Measurements from ENCODE around the gene UQCRQ. TPM values are rescaled to one million over a fixed set of nuclear protein-coding genes. Genes with fewer than 3 reads are reported as not detected.

UQCRQ gene
- total RNA-seq = 100 to 1,000 TPM; 101 to 338 (median 110) TPM
- polyA plus RNA-seq = 100 to 1,000 TPM; 556 to 584 TPM
- total RNA-seq = 24.2 reads per million, percentile 55 among the genes with 10 or more reads in this experiment

- ATAC-seq (peak; percentile 99), DNase-seq (peak; percentile 72 to 97 (median 93))
- Mint-ChIP-seq H3K27ac (peak within 1 kb of the TSS; percentile 97 to 100 (median 100)), H3K4me3 (peak within 1 kb of the TSS; percentile 98 to 100 (median 100)), H3K36me3 (peaks cover 0 to 11% (median 3%) of the 10 kb centered on the region in 5 donors), H3K27me3 (peaks cover 0 to 8% (median 0%) of the 10 kb centered on the region in 5 donors), H3K9me3 (peaks cover 0 to 2% (median 0%) of the 10 kb centered on the region in 11 donors), H3K4me1 (peaks cover 11 to 36% (median 27%) of the 10 kb centered on the region in 7 donors)
- Histone ChIP-seq H3K4me3 (ENCODE audit: low read length) (peak within 1 kb of the TSS; percentile 98), H3K27ac (ENCODE audit: low read depth, low read length) (peak within 1 kb of the TSS; percentile 96), H3K4me1 (ENCODE audit: control insufficient read depth in 2 of 2, insufficient read depth in 2 of 2, low read length in 2 of 2) (peaks cover 7 to 12% of the 10 kb centered on the region in 2 donors), H3K9me3 (ENCODE audit: control insufficient read depth in 2 of 3, low read length in 3 of 3) (no peaks in the 10 kb centered on the region), H3K36me3 (ENCODE audit: control insufficient read depth in 2 of 3, insufficient read depth in 3 of 3, low read length in 3 of 3) (peaks cover 0 to 19% (median 0%) of the 10 kb centered on the region in 3 experiments), H3K27me3 (ENCODE audit: control insufficient read depth in 2 of 2, insufficient read depth in 2 of 2, low read length in 2 of 2) (no peaks in the 10 kb centered on the region)
- POLR2A ChIA-PET = interaction anchor here (0.6 to 3.3 kb wide), 10 partner anchors 9 to 410 kb away, joined by 3 to 19 read pairs (median 4); partner anchors contain the start of genes AFF4 and HSPA4
- intact Hi-C loops (cut with micrococcal nuclease) = loop anchor here (1.0 to 5.0 kb wide), 16 partner anchors 34 to 1892 kb away; partner anchors contain the start of genes AFF4 (in 2 of the 2), KIF3A (in 2 of the 2), RAD50 (in 2 of the 2) and SHROOM1 (in 2 of the 2)
- CTCF ChIA-PET = no interaction called here
Measured at GRCh38 chr5:132866342-132867045, at the start of gene UQCRQ, which contains the start of gene GDF9. UQCRQ (plus strand) TSS chr5:132866642; CDS start chr5:132866882, 240 bp downstream. GDF9 (minus strand) TSS chr5:132866469; CDS start chr5:132864533, 1,936 bp downstream.

GRCh38 chr5:132817011-132817410 is 49.4 kb upstream of the UQCRQ start:
- CTCF ChIA-PET = interaction anchor here (0.6 to 1.7 kb wide), 2 partner anchors 12 to 1912 kb away, joined by 4 to 7 read pairs; no protein-coding TSS in a partner anchor
- Mint-ChIP-seq H3K4me3 (no peak overlapping the region), H3K27ac (no peak overlapping the region), H3K36me3 (no peaks in the 10 kb centered on the region), H3K9me3 (peaks cover 0 to 3% (median 0%) of the 10 kb centered on the region in 11 donors), H3K4me1 (peaks cover 15 to 28% (median 21%) of the 10 kb centered on the region in 7 donors), H3K27me3 (peaks cover 22 to 51% (median 23%) of the 10 kb centered on the region in 5 donors)
- no peak for DNase-seq
- Histone ChIP-seq H3K36me3 (ENCODE audit: control insufficient read depth in 2 of 3, insufficient read depth in 3 of 3, low read length in 3 of 3) (no peaks in the 10 kb centered on the region), H3K27me3 (ENCODE audit: control insufficient read depth in 2 of 2, insufficient read depth in 2 of 2, low read length in 2 of 2) (peaks cover 0 to 8% of the 10 kb centered on the region in 2 donors), H3K4me1 (ENCODE audit: control insufficient read depth in 2 of 2, insufficient read depth in 2 of 2, low read length in 2 of 2) (peaks cover 0 to 6% of the 10 kb centered on the region in 2 donors), H3K27ac (ENCODE audit: low read depth, low read length) (no peak overlapping the region), H3K4me3 (ENCODE audit: low read length) (no peak overlapping the region), H3K9me3 (ENCODE audit: control insufficient read depth in 2 of 3, low read length in 3 of 3) (no peaks in the 10 kb centered on the region)
- intact Hi-C loops (cut with micrococcal nuclease) = loop anchor here (5.0 to 10.0 kb wide), 2 partner anchors 180 to 542 kb away; no protein-coding TSS in a partner anchor
- POLR2A ChIA-PET = no interaction called here
- no peak for ATAC-seq

GRCh38 chr5:132819468-132819867 is 47.0 kb upstream of the UQCRQ start:
- POLR2A ChIA-PET = interaction anchor here (1.4 kb wide), 1 partner anchor 293 kb away, joined by 3 read pairs; no protein-coding TSS in a partner anchor
- peak overlapping the region; percentile 34 for H3K4me3 ChIP-seq (ENCODE audit: low read length)

GRCh38 chr5:132820162-132820754 is 46.2 kb upstream of the UQCRQ start:
- intact Hi-C loops (cut with micrococcal nuclease) = loop anchor here (1.0 to 2.0 kb wide), 5 partner anchors 73 to 435 kb away; partner anchors contain the start of gene CCNI2 (in 2 of the 2)
- peak overlapping the region; percentile 34 for H3K4me3 ChIP-seq (ENCODE audit: low read length)
- H3K27me3 ChIP-seq (ENCODE audit: control insufficient read depth in 2 of 2, insufficient read depth in 2 of 2, low read length in 2 of 2) = peaks cover 3 to 14% of the 10 kb centered on the region in 2 donors
- H3K9me3 ChIP-seq (ENCODE audit: control insufficient read depth in 2 of 3, low read length in 3 of 3) = no peaks in the 10 kb centered on the region
- ChIA-PET CTCF (interaction anchor here (0.6 to 2.9 kb wide), 13 partner anchors 9 to 494 kb away, joined by 3 to 22 read pairs (median 4); no protein-coding TSS in a partner anchor), POLR2A (interaction anchor here (0.7 to 1.4 kb wide), 3 partner anchors 46 to 293 kb away, joined by 3 read pairs; partner anchors contain the start of gene CCNI2)
- peaks cover 0 to 6% of the 10 kb centered on the region in 2 donors for H3K4me1 ChIP-seq (ENCODE audit: control insufficient read depth in 2 of 2, insufficient read depth in 2 of 2, low read length in 2 of 2)
- peak; percentile 93 for ATAC-seq
- no peak overlapping the region for H3K27ac ChIP-seq (ENCODE audit: low read depth, low read length)
- DNase-seq = peak; percentile 60 to 86 (median 75)
- Mint-ChIP-seq H3K27me3 (peaks cover 13 to 51% (median 23%) of the 10 kb centered on the region in 5 donors), H3K4me3 (peak overlapping the region; percentile 5 to 86 (median 72)), H3K4me1 (peaks cover 6 to 18% (median 10%) of the 10 kb centered on the region in 7 donors), H3K27ac (peak overlapping the region in 2 of 9 donors; percentile 16 to 33), H3K36me3 (no peaks in the 10 kb centered on the region), H3K9me3 (no peaks in the 10 kb centered on the region)
- H3K36me3 ChIP-seq (ENCODE audit: control insufficient read depth in 2 of 3, insufficient read depth in 3 of 3, low read length in 3 of 3) = no peaks in the 10 kb centered on the region

More at GRCh38 chr5:132819468-132819867, 47.0 kb upstream of the UQCRQ start:
- Histone ChIP-seq H3K36me3 (ENCODE audit: control insufficient read depth in 2 of 3, insufficient read depth in 3 of 3, low read length in 3 of 3) (no peaks in the 10 kb centered on the region), H3K9me3 (ENCODE audit: control insufficient read depth in 2 of 3, low read length in 3 of 3) (no peaks in the 10 kb centered on the region), H3K4me1 (ENCODE audit: control insufficient read depth in 2 of 2, insufficient read depth in 2 of 2, low read length in 2 of 2) (peaks cover 0 to 6% of the 10 kb centered on the region in 2 donors), H3K27ac (ENCODE audit: low read depth, low read length) (no peak overlapping the region), H3K27me3 (ENCODE audit: control insufficient read depth in 2 of 2, insufficient read depth in 2 of 2, low read length in 2 of 2) (peaks cover 0 to 6% of the 10 kb centered on the region in 2 donors)
- H3K27me3 Mint-ChIP-seq = peaks cover 13 to 48% (median 22%) of the 10 kb centered on the region in 5 donors
- CTCF ChIA-PET = interaction anchor here (0.6 to 2.9 kb wide), 9 partner anchors 10 to 437 kb away, joined by 3 to 22 read pairs (median 4); no protein-coding TSS in a partner anchor
- peak overlapping the region in 5 of 9 donors; percentile 18 to 77 (median 51) for H3K27ac Mint-ChIP-seq
- DNase-seq (peak in 1 of 9 donors; percentile 21), ATAC-seq (no peak)
- peaks cover 6 to 18% (median 12%) of the 10 kb centered on the region in 7 donors for H3K4me1 Mint-ChIP-seq
- intact Hi-C loops (cut with micrococcal nuclease) = loop anchor here (5.0 to 10.0 kb wide), 2 partner anchors 182 to 545 kb away; no protein-coding TSS in a partner anchor
- H3K36me3 Mint-ChIP-seq = no peaks in the 10 kb centered on the region
- no peaks in the 10 kb centered on the region for H3K9me3 Mint-ChIP-seq
- peak overlapping the region; percentile 19 to 86 (median 81) for H3K4me3 Mint-ChIP-seq

- H3K4me1 ChIP-seq (ENCODE audit: control insufficient read depth in 2 of 2, insufficient read depth in 2 of 2, low read length in 2 of 2) = peaks cover 0 to 6% of the 10 kb centered on the region in 2 donors
- ATAC-seq (no peak), DNase-seq (no peak)
- H3K4me3 Mint-ChIP-seq = no peak overlapping the region
- no peaks in the 10 kb centered on the region for H3K36me3 Mint-ChIP-seq
- H3K27me3 Mint-ChIP-seq = peaks cover 17 to 49% (median 27%) of the 10 kb centered on the region in 5 donors
- intact Hi-C loops (cut with micrococcal nuclease) = loop anchor here in 1 of 2 donors (2.0 kb wide), 1 partner anchor 231 kb away; no protein-coding TSS in a partner anchor
- no peaks in the 10 kb centered on the region for H3K9me3 ChIP-seq (ENCODE audit: control insufficient read depth in 2 of 3, low read length in 3 of 3)
- peaks cover 3 to 19% of the 10 kb centered on the region in 2 donors for H3K27me3 ChIP-seq (ENCODE audit: control insufficient read depth in 2 of 2, insufficient read depth in 2 of 2, low read length in 2 of 2)
- no peaks in the 10 kb centered on the region for H3K36me3 ChIP-seq (ENCODE audit: control insufficient read depth in 2 of 3, insufficient read depth in 3 of 3, low read length in 3 of 3)
- CTCF ChIA-PET = interaction anchor here (0.8 to 2.9 kb wide), 5 partner anchors 14 to 437 kb away, joined by 3 to 22 read pairs (median 6); no protein-coding TSS in a partner anchor
- no peak overlapping the region for H3K27ac ChIP-seq (ENCODE audit: low read depth, low read length)
- H3K4me1 Mint-ChIP-seq = peaks cover 6 to 18% (median 12%) of the 10 kb centered on the region in 7 donors
- POLR2A ChIA-PET = no interaction called here
- H3K9me3 Mint-ChIP-seq = no peaks in the 10 kb centered on the region
- H3K27ac Mint-ChIP-seq = no peak overlapping the region
- H3K4me3 ChIP-seq (ENCODE audit: low read length) = no peak overlapping the region
Measured at GRCh38 chr5:132821350-132821749, 45.1 kb upstream of the UQCRQ start.
